Epidermal melanocyte (primary cell): ENCODE measurements around the gene PPP2R2C.

Experiments
- DNase-seq: peaks from one replicate; pipeline ENCODE4 v3.0.0; 2011; ENCODE audit warnings: low spot score; ENCODE audit not compliant: insufficient read length

Gene PPP2R2C

DNA sequence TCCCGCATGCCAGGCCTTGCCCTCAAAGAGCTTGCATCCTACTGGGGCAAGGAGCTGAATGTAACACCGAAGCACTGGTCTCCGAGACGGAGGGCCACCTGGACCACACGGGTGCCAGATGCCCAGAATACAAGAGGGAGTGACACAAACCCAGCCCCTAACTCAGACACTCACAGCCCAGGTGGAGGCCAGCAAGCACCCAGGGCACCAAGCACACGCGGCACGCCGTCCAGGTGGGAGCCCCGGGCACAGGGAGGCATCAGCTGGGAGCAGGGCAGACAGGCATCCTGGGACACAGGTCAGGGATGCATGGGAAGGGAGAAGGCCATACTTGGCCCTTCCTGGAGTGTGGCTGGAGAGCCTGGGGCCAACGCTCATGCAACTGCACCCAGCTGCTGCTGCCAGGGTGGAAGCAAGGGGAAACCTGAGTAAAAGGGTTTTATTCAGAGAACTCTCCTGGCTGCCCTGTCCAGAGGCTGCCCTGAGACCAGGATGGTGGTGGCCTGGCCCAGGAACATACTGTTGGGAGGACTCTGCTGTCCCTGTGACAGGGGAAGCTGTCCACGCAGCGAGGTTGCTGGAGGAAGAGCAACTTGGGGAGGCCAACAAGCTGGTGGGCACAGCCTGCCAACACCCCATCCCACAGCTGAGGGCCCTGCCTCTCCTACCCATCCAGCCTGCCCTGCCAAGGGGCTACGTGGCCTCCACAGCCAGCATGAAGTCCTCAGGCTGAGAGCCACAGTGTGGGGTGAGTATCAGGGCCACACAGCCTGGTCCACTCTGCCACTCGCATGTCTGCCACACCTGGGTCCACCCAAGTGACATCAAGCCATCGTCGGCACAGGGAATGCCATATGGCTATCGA is 22.2 kb upstream of the PPP2R2C start:
- DNase-seq = no peak

DNA sequence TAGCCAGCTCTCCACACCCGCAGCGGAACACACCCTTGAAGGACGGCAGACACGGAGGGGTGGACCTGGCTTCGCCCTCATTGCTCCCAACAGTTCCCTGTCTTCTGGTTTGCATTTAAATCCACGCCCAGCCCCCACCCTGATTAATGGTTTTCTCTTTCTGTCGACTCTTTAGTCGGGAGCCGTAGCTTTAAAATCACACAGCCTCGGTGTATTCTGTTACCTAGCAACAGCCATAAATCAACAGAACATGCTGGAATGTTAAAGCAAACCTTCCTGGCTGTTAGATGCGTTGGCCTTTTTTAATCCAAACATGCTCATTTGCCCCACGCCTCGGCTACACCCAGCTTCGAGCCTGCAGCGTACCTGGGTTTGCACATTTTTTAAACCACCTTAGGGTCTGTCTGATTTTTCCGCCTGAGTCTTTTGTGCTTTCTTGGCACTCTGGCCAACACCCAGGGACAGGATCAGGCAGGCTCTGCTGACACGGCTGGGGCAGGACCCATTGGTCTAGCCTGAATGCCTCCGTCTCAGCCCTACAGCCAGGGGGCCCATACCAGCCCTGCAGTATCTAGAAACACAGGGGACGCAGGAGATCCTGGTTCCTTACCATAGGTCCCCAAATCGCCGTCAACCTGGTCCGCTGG is 21.4 kb upstream of the PPP2R2C start:
- no peak for DNase-seq

DNA sequence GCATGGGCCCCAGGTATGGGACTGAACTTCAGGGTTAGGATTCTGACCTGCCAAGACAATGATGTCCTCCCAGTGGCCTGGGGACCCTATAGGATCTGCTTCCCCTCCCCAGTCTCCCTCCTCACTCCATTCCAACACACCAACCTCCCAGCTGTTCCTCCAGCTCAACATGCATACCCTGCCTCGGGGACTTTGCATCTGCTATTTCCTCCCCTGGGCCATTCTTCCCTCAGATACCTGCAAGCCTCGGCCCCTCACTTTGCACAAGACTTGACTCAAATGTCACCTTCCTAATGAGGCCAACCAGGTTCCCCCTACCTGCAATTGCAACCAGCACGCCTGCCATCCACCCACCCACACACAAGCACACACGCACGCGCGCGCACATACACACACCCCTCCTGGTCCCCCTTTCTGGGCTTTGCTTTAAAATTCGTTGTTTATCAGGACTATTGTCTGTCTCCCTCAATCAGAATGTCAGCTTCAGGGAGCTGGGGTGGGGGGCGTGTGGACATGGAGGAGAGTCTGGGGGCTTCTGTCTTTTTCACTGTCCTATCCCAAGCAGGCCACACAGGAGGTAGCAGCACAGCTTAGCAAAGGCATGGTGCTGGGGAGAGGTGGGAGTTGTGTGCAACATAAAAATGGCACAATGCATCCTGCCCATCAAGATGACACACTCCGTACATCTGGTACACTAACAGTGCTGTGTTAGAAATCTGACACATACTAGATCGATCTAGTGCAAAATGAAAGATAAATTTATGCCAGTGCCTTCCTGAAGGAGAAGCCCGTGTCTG is 20.6 kb upstream of the PPP2R2C start:
- DNase-seq = no peak

- no peak for DNase-seq
Measured at GRCh38 chr4:6492027-6492590, 19.7 kb upstream of the PPP2R2C start.

- DNase-seq = no peak
Measured at GRCh38 chr4:6491235-6491634, 18.8 kb upstream of the PPP2R2C start.

DNA sequence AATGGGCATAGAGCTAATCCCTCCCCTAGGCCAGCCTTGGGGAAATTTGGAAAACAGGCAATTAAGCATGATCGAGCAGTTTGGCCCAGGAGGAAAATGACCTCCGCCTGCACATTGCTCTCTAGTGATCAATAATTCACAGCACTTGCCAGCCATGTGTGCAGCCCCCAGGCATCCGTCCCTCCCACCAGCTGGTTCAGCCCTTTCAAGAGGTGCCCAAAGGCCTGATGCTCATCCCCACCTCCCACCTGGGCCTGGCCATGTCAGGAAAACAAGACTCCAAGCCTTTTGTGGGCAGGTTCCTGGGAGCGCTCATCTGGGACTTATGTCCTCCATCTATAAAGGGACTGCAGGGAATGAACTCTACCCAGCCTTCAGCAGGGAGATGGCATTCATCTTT is 17.5 kb upstream of the PPP2R2C start:
- no peak for DNase-seq

- DNase-seq = no peak
Measured at GRCh38 chr4:6487466-6487865, 15.1 kb upstream of the PPP2R2C start.

DNA sequence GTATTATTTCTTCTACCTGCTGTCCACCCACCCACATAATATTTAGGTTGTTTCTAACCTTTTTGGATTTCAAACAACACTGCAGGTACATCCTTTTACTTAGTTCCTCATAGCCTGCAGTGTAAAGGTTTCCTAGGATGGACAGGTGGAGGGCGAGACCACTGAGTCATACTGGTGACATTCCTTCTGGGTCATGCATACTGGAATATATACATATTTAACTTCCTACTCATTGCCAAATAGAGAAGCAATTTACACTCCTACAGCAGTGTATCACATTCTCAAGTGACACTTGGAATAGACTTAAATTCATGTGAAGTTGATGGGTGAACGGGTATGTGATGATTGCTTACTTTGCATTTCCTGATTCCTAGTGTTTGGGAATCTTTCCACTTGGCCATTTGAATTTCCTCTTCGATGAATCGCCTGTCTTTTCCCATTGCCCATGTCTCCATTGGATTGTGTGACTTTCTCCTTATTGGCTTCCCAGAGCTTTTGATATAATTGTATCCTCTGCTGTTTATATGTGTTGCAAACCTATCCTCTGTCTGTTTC is 8.2 kb upstream of the PPP2R2C start:
- no peak for DNase-seq

GRCh38 chr4:6478546-6479220 is 6.3 kb upstream of the PPP2R2C start:
- no peak for DNase-seq

GRCh38 chr4:6476893-6477292 is 4.5 kb upstream of the PPP2R2C start:
- no peak for DNase-seq

DNA sequence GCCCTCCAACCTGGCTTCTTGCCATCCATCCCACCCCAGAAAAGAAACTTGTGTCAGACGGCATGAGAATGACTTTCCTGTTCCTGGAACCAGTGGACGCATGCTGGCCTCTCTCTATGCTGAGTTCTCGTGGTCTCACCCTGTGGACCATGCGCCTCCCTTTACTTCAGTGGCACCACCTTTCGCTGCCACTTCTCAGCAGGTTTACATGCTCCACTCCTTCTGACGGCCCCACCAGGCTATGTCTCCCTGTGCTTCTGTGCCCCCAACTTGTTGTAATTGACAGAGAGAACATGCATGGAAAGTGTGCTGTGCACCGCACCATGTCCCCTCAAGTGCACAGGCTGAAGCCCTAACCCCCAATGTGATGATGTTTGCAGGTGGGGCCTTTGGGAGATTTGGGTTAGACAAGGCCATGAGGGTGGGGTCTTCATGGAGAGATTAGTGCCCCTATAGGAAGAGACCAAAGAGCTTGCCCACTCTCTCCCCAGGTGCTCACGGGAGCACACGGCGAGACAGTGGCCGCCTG is 3.1 kb upstream of the PPP2R2C start:
- no peak for DNase-seq

DNA sequence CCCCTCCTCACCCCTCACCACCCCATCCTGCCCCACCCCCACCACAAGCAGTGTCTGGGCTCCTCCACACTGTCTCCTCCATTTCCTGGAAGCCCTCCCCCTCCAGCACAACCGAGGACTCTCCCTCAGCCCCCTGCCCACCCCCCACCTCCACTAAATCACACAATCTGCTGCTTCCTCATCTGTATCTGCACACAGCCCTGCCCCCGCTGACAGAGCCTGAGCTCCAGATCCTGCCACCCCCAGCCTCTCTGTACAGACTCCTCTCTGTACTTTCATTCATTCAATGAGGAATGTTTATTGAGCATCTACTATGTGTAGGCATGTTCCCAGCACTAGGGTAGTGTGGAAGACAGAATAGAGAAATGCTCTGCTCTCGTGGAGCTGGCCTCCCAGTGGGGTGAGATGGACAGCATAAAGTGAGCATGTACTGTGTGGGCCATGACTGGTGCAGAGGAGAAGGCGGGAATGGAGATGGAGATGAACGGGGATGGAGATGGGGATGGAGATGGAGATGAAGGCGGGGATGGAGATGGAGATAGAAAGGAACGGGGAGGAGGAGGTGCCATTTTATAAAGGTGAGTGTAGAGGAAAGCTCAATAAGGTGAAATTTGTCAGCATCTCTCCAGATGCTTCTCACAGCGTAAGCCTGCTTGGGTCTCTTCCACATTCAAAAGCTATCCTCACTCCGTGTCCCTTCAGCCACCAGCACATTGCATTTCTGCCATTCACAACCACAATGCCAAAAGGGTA is 2.5 kb upstream of the PPP2R2C start:
- no peak for DNase-seq

DNA sequence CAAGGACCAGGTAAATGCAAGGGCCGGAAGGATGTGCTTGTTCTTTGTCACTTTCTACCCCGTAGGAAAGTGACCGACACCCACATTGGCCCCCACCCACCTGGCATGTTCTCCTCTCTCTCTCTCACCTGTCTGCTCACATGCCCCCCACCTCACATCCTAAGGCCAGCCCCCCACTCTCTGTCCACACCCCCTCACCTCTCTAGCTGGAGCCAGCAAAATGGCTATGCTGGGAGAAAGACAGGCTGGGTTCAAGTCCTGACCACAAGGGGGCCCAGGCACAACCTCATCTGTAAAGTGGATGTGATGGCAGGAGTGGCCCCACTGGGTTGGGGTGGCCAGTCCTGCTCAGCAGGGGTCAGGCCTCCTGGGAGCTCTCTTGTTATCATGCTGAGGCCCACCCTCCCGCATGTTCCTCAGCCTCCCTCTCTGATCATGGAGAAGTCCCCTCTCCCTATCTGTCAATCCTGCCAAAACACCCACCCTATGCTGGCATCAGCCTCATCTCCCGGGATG is 1.7 kb upstream of the PPP2R2C start:
- no peak for DNase-seq

DNA sequence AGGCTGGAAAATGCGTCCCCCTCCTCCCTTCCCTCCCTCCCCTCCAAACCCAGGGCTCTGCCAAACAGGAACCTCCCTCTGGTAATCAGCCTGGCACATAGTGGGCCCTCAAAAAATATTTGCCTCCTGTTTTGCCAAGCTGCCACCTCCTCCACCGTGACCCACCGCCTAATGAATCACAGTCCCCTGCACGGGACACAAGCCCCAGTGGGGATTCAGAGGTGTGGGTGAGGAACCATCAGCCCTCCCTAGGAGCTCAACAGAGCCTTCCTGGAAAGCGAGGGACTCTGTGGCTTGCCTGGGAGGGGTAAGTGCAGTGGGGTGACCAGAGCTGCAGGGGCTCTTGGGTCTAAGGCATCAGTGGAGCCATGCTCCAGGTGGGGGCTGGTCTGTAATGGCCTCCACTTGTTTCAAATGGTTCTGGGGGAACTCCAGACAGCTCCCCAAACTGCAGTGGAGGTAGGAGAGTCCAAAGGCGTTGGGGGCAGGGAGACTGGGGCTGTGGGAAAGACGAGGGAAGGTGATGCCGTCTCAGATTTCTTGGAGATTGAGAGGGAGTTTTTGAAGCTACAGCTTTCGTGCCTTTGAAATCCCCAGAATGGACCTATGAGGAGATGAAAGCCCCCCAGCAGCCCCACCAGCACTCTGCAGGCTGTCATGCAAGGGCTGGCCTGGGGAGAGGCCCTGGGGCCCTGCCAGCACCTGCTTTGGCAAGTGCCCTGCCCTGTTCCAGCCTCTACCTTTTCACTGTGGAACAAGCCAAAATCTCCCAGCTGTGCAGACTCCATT is 1.0 kb upstream of the PPP2R2C start:
- DNase-seq = no peak

GRCh38 chr4:6472008-6472386 is 417 bp downstream of the PPP2R2C start:
- no peak for DNase-seq

DNA sequence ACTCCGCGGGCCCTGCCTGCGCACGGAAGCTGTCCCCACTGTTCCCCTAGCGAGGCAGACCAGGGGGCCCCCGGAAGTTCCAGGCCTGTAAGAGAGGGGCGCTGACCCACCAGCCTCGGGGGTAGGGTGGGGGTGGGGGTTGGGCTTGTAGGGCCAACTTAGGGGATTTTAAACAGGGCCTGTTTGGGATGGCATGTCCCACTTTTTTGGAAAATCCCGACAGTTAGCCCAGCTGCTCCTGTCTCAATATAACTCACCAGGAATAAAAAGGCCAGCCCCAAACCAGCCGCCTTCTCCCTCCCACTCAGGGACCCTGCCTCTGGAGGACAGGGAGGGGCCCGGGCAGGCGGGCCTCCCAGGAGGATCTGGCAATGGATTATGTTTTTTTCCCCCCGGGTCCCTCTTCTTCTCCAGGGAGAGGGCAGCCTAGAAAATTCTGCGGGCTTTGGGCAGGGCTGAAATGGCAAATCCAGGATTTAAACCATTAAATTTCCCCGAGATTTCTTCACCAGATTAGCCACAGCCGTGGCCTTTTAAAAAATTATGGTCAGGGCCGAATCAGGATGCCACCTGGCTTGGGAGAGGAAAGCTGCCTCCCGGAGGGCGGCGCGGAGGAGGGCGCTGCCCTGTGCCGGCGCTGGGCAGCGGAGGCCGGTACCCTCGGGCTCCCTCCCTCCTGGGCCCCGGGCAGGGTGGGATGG is 957 bp downstream of the PPP2R2C start:
- no peak for DNase-seq

GRCh38 chr4:6470502-6471306 is 1.7 kb downstream of the PPP2R2C start:
- no peak for DNase-seq
